NCI-H1092 (cell line): ENCODE data around the gene ACOT2.

ENCODE experiments used
- DNase-seq: peaks from one replicate; lab custom pipeline; 2025; lab: John Stamatoyannopoulos, UW

Gene ACOT2

DNA sequence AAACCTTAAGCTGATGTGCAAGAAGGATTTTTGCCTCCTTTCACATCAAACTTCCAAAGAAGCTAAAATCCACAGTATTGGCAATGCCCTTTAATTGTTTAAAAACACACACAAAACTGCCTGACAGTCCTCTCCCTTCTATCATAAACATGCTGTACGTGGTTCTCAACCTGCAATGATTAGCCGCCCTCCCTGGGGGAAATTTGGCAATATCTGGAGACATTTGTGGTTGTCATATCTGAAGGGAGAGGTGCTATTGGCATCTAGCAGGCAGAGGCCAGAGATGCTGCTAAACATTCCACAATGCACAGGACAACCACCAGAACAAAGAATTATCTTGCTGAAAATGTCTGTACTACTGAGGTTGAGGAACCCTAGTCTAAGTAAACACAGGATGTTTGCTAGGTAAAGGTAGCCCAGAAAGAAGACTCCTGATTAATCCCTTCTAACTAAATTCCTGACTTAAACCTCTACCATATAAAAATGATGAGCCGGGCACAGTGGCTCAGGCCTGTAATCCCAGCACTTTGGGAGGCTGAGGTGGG lies 44.5 kb downstream of the ACOT2 start:
- no peak for DNase-seq

DNA sequence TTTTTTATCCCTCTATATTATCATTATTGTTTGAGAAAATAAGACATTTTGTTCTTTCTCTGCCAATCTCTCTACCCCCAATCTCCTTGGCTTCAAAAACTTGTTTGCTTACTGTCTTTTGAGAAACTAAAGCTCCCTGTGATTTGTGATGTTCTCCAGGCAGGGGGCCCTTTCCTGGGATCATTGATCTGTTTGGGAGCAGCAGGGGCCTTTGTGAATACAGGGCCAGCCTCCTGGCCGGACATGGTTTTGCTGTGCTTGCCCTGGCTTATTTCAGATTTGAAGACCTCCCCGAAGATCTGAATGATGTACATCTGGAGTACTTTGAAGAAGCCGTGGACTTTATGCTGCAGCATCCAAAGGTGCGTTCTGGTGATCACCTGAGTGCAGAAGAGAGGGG lies 47.8 kb downstream of the ACOT2 start:
- no peak for DNase-seq

DNA sequence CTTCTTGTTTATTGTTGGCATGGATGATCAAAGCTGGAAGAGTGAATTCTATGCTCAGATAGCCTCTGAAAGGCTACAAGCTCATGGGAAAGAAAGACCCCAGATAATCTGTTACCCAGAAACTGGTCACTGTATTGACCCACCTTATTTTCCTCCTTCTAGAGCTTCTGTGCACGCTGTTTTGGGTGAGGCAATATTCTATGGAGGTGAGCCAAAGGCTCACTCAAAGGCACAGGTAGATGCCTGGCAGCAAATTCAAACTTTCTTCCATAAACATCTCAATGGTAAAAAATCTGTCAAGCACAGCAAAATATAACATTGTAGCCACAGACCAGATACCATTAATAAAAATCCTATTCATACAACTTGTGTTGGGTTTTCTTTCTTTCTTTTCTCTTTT lies 50.5 kb downstream of the ACOT2 start:
- DNase-seq: no peak

DNA sequence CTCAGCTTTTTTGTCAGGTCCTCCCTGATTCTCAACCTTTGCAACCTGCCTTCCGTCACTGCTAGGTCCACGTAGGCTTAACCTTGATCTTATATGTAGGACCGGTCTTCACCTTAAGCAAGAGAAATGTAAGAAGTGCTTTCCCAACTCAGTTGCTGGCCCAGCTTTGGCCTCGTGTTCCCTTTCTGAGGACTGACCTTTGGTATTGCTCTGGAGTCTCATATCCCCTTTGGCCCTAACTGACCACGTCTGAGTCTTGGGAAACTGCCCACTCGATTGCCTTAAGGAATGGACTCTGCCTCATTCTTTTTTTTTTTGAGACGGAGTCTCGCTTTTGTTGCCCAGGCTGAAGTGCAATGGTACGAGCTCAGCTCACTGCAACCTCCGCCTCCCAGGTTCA lies 51.3 kb downstream of the ACOT2 start:
- DNase-seq: no peak

DNA sequence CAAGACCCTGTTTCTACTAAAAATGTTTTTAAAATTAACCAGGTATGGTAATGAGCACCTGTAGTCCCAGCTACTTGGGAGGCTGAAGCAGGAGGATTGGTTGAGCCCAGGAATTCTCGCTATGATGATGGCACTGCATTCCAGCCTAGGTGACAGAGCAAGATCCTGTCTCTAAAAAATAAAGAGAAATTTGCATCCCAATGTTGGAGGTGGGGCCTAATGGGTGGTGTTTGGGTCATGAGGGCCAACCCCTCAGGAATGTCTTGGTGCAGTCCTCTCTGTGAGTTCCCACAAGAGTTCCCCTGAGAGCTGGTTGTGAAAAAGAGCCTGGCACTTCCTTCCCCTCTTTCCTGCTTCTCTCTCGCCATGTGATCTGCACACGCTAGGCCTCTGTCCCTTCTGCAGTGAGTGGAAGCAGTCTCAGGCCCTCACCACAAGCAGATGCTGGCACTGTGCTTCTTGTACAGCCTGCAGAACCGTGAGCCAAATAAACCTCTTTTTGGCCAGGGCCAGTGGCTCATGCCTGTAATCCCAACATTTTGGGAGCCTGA lies 54.6 kb downstream of the ACOT2 start:
- no peak for DNase-seq
